Activated T-helper 1 cell treated with anti-CD3 and anti-CD28 coated beads, Interleukin-12 subunit alpha, Interleukin-12 subunit beta, Interleukin-2, Interleukin-4 antibody, amounts not matched to agents 30 ng/mL and 10 ng/mL and 1 ng/mL, durations not matched to agents 14 hours and 24 hours and 36 hours (primary cell): ENCODE results near the gene SYT17. TPM values are rescaled to one million over a fixed set of nuclear protein-coding genes. Genes with fewer than 3 reads are reported as not detected.

Experiments
- DNase-seq: peaks from one replicate; pipeline ENCODE4 v3.0.0; 2021; ENCODE audit warnings: low spot score
- H3K27ac Mint-ChIP-seq: one replicate; pipeline ENCODE4 v1.8.0; 2021; ENCODE audit warnings: mild to moderate bottlenecking, mixed read lengths
- H3K27me3 Mint-ChIP-seq: one replicate; pipeline ENCODE4 v1.8.0; 2022; ENCODE audit warnings: mild to moderate bottlenecking, moderate library complexity, mixed read lengths; ENCODE audit not compliant: insufficient read depth
- H3K36me3 Mint-ChIP-seq: one replicate; pipeline ENCODE4 v1.8.0; 2021; ENCODE audit warnings: low read depth, mixed read lengths
- H3K4me1 Mint-ChIP-seq: one replicate; pipeline ENCODE4 v1.8.0; 2021; ENCODE audit warnings: low read depth, mixed read lengths
- H3K4me3 Mint-ChIP-seq: one replicate; pipeline ENCODE4 v1.8.0; 2021; ENCODE audit warnings: mild to moderate bottlenecking, moderate library complexity, mixed read lengths
- H3K9me3 Mint-ChIP-seq: one replicate; pipeline ENCODE4 v1.8.0; 2021; ENCODE audit warnings: mixed read lengths
- intact Hi-C: fragments of 100-400 bp; cut with micrococcal nuclease; formaldehyde crosslinking; loops from one replicate; pipeline ENCODE4 v1.15.1; 2024
- total RNA-seq: library from RNA; stranded (reverse); gene quantifications from 2 replicates; pipeline ENCODE4 v1.2.3, GENCODE V29; 2022

SYT17 gene
- total RNA-seq, 1 donor from 2014 or later: 0.54 TPM

DNA sequence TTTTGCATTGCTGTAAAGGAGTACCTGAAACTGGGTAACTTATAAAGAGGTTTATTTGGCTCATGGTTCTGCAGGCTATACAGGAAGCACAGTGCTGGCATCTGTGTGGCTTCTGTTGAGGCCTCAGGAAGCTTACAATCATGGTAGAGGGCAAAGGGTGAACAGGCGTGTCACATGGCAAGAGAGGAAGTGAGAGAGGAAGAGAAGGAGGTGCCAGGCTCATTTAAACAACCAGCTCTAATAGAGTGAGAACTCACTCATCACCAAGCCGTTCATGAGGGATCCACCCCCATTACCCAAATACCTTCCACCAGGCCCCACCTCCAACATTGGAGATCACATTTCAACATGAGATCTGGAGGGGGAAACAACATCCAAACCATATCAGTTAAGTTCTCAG, 101.1 kb downstream of the SYT17 start:
- H3K9me3 Mint-ChIP-seq: peaks cover 18% of the 10 kb centered on the region
- intact Hi-C loops: no loop called here
- no peaks in the 10 kb centered on the region for H3K27me3 Mint-ChIP-seq

DNA sequence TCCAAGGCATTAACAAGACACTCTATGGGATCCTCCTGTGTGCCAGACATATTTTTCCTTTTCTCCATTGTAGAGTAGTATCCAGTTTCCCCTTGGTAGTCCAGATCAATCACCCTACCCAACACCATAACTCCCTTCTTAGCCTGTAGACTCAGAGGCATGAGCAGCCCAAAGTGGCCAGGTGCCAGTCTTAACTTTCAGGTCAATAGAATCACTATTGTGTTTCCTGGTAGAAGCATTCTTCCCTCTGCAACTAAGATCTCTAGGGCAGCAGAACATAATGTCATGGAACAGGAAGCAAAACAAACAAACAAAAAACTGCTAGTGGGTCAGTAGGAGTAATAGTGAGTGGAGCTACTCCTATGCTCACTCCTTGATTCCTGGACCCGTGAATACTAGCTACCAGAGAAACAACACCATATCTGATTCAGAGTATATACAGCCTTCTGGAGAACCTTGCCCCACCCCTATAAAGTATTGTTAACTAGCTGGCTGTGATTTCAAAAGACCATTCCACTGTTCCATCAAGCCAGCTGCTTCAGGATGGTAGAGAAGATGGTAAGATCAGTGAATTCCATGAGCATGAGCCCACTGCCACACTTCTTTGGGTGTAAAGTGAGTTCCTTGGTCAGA, 106.2 kb downstream of the SYT17 start:
- intact Hi-C loops: no loop called here
- no peak overlapping the region for H3K27ac Mint-ChIP-seq
- no peak for DNase-seq
- H3K36me3 Mint-ChIP-seq: no peaks in the 10 kb centered on the region
- H3K4me1 Mint-ChIP-seq: no peaks in the 10 kb centered on the region
- H3K4me3 Mint-ChIP-seq: no peak overlapping the region
- peaks cover 2% of the 10 kb centered on the region for H3K9me3 Mint-ChIP-seq
- no peaks in the 10 kb centered on the region for H3K27me3 Mint-ChIP-seq

More for the DNA sequence above, 101.1 kb downstream of the SYT17 start:
- Mint-ChIP-seq H3K4me1 (no peaks in the 10 kb centered on the region), H3K27ac (no peak overlapping the region), H3K4me3 (no peak overlapping the region), H3K36me3 (no peaks in the 10 kb centered on the region)
- no peak for DNase-seq

DNA sequence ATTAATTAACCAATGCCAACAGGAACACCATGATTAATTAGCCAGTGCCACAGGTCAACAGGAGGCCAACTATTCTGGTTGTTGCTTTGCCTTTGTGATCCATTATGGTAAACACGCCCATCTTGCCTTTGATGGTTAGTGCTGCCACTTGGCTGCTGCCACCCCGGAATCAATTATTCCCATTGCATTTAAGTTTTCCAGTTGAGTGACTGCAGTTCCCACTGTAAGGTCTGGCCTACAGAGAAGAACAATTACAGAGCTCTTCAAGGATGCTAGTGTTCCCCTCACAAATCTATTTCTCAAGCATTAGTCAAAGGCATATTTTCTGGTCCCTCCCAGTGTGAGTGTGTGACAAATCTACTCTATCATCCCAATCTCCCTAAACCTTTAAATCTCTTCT, 110.4 kb downstream of the SYT17 start:
- intact Hi-C loops: no loop called here
- no peaks in the 10 kb centered on the region for H3K36me3 Mint-ChIP-seq
- DNase-seq: no peak
- H3K4me3 Mint-ChIP-seq: no peak overlapping the region
- no peaks in the 10 kb centered on the region for H3K4me1 Mint-ChIP-seq
- H3K27ac Mint-ChIP-seq: no peak overlapping the region
- no peaks in the 10 kb centered on the region for H3K27me3 Mint-ChIP-seq
- no peaks in the 10 kb centered on the region for H3K9me3 Mint-ChIP-seq

DNA sequence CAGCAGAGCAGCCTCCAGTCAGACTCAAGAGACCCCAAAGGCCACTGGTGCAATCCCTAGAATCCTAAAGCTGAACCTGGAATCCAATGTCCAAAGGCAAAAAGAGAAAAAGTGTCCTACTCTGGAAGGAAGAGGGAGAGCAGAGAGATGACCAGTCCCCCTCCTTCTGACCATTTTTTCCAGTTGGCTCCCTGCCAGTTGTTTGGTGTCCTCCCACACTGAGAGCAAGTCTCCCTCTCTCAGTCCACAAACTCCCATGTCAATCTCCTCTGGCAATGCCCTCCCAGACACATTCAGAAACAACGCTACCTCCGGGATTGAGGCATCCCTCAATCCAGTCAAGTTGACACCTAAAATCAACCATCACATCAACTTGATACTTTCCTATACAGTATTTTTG, 113.2 kb downstream of the SYT17 start:
- no peak for DNase-seq
- no peaks in the 10 kb centered on the region for H3K4me1 Mint-ChIP-seq
- no peaks in the 10 kb centered on the region for H3K36me3 Mint-ChIP-seq
- no peaks in the 10 kb centered on the region for H3K27me3 Mint-ChIP-seq
- no peak overlapping the region for H3K4me3 Mint-ChIP-seq
- intact Hi-C loops: no loop called here
- no peaks in the 10 kb centered on the region for H3K9me3 Mint-ChIP-seq
- no peak overlapping the region for H3K27ac Mint-ChIP-seq

DNA sequence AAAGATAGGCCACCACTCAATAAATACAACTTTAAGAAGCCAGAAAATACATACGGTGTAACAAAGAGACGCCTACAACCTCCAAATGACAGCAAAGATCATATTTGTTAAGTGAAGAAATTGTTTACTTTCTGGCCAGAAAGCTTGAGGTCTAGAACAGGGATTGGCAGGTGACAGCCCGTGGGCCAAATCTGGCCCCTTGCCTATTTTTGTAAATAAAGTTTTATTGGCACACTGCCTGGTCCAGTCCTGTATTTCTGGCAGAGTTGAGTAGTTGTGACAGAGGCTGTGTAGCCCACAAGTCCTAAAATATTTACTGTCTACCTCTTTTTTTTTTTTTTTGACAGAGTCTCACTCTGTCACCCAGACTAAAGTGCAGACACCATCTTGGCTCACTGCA, 114.1 kb downstream of the SYT17 start:
- Mint-ChIP-seq H3K27ac (no peak overlapping the region), H3K4me1 (no peaks in the 10 kb centered on the region), H3K9me3 (no peaks in the 10 kb centered on the region), H3K4me3 (no peak overlapping the region), H3K36me3 (no peaks in the 10 kb centered on the region), H3K27me3 (no peaks in the 10 kb centered on the region)
- intact Hi-C loops: no loop called here
- no peak for DNase-seq

DNA sequence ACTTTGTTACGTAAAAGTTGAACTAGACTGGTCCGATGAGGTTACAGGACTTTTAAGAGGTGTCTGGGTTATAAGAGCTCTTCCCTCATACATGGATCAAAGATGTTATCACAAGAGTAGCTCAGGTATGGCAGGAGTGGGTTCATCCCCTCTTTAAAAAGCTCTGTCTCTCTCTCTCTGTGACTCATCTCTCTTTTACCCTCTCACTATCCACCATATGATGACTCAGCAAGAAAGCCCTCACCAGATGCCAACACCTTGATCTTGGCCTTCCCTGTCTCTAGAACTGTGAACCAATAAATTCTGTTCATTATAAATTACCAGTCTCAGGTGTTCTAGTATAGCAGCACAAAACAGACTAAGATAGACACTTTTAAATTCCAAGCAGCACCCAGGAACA, 115.6 kb downstream of the SYT17 start:
- no peaks in the 10 kb centered on the region for H3K36me3 Mint-ChIP-seq
- H3K4me3 Mint-ChIP-seq: no peak overlapping the region
- H3K9me3 Mint-ChIP-seq: no peaks in the 10 kb centered on the region
- no peak overlapping the region for H3K27ac Mint-ChIP-seq
- H3K4me1 Mint-ChIP-seq: no peaks in the 10 kb centered on the region
- peaks cover 4% of the 10 kb centered on the region for H3K27me3 Mint-ChIP-seq
- DNase-seq: no peak
- intact Hi-C loops: no loop called here

DNA sequence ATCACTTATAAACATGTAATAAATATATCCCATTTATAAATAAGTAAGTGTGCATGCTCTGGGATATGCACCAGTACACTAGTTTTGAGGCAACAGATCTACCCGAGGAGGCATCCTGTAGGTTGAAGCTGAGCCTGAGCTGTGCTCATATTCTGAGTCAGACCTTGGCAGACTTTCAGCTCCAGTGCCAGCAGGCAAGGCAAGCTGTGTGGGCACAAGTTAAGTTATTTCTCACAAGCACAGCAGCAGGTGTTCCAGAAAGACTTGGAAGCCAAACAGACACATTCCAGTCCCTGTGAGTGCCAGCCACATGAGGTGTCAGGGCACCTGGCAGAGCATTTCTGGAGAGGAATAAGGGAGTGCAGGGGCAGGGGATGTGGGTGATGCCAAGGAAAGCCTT, 116.2 kb downstream of the SYT17 start:
- Mint-ChIP-seq H3K27ac (no peak overlapping the region), H3K4me1 (no peaks in the 10 kb centered on the region), H3K36me3 (no peaks in the 10 kb centered on the region), H3K4me3 (no peak overlapping the region), H3K27me3 (peaks cover 4% of the 10 kb centered on the region), H3K9me3 (no peaks in the 10 kb centered on the region)
- intact Hi-C loops: no loop called here
- DNase-seq: no peak

DNA sequence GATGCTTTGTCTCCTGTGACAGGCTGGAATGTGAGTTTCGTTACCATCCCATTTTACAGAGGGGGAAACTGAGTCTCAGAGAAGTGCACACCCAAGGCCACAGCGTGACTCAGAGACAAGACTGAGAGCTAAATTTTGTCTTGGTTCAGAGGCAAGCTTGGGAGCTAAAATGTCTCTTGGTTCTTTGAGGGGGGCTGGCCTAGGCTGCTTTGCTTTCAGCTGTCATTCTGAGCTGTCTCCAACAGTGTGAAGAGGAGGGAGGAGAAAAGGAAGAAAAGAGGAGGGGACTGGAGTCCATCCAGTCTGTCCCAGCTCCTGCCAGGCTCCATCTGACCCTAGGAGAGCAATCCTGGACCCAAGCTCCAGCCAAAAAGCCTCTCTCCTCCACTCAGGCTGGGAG, 117.4 kb downstream of the SYT17 start, which contains the start of gene CLEC19A:
CLEC19A (plus strand) TSS at position 301 of the 400 bp plus-strand sequence. CDS start 121 bp downstream, outside the sequence.
- no peak within 1 kb of the TSS for H3K4me3 Mint-ChIP-seq
- intact Hi-C loops: no loop called here
- H3K4me1 Mint-ChIP-seq: no peaks in the 10 kb centered on the region
- no peak within 1 kb of the TSS for H3K27ac Mint-ChIP-seq
- no peaks in the 10 kb centered on the region for H3K9me3 Mint-ChIP-seq
- DNase-seq: no peak
- no peaks in the 10 kb centered on the region for H3K36me3 Mint-ChIP-seq
- peaks cover 4% of the 10 kb centered on the region for H3K27me3 Mint-ChIP-seq

DNA sequence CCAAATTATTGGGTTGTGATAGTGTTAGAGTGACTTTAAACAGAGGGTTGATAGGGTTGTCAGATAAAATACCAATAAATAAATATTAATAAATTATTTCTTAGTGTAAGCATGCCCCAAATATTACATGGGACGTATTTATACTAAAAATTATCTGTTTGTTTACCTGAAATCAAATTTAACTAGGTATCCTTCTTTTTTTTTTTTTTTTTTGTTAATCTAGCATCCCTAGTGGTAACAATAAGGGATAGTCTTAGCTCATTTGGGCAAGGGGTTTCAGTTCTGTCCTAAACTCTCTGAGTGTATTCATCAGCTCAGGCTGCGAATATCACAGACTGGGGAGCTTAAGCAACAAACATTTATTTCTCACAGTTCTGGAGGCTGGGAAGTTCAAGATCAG, 118.8 kb downstream of the SYT17 start:
- intact Hi-C loops: no loop called here
- Mint-ChIP-seq H3K4me1 (no peaks in the 10 kb centered on the region), H3K27ac (no peak overlapping the region), H3K9me3 (no peaks in the 10 kb centered on the region), H3K4me3 (no peak overlapping the region), H3K36me3 (no peaks in the 10 kb centered on the region), H3K27me3 (peaks cover 4% of the 10 kb centered on the region)
- no peak for DNase-seq

DNA sequence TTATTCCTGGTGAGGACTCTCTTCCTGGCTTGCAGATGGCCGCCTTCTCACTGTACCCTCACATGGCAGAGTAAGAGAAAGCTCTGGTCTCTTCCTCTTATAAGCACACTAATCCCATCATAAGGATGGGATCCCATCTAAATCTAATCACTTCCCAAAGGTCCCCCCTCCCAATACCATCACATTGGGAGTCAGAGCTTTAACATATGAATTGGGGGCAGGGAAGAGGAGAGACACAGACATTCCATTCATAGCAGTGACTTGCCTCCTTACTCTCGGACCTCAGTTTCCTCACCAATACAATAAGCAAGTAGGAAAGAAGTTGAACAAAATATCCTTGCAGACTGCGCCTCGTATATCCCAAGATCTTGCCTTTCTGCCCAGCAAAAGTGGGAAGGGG, 119.2 kb downstream of the SYT17 start:
- Mint-ChIP-seq H3K27ac (no peak overlapping the region), H3K4me3 (no peak overlapping the region), H3K36me3 (no peaks in the 10 kb centered on the region), H3K4me1 (no peaks in the 10 kb centered on the region), H3K27me3 (peaks cover 4% of the 10 kb centered on the region), H3K9me3 (no peaks in the 10 kb centered on the region)
- intact Hi-C loops: no loop called here
- no peak for DNase-seq

DNA sequence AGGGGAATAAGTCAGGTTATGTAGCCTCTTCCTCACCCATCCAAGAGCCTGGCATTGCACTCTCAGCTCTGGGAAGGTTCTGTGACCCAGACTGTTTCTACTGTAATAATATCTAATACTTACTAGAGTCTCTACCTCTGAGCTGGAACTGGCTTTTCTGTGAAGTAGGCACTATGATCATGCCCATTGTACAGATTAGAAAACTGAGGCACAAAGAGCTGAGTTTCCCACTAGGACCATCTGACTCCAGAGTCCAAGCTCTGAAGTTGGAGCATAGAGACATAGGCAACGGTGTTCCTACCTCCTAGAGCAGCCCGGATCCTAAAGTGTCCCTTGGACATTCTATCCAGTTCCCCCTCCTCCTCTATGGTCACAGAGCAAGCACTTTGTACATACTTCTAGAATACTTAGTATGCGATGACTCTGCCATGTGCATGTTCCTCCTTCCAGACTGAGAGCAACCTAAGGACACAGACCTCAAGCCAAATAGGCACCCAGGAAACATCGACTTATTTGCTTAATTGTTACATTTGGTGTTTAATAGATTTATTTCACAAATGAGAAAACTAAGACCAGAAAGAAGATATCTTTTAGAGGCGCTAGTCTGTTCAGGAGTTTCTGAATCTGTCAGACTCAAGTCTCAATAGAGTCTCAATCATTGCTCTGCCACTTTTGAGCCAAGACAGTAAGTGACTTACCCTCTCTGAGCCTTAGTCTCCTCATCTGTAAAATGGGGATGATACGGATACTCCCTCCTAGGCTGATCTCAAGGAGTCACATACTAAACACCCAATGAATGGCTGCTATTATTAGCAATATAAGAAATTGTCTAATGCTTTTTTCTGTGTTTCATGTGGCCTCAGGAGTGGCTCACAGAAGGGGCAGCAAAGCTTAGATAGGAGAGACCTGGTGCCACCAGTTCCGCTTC, 121.1 kb downstream of the SYT17 start:
- intact Hi-C loops: no loop called here

DNA sequence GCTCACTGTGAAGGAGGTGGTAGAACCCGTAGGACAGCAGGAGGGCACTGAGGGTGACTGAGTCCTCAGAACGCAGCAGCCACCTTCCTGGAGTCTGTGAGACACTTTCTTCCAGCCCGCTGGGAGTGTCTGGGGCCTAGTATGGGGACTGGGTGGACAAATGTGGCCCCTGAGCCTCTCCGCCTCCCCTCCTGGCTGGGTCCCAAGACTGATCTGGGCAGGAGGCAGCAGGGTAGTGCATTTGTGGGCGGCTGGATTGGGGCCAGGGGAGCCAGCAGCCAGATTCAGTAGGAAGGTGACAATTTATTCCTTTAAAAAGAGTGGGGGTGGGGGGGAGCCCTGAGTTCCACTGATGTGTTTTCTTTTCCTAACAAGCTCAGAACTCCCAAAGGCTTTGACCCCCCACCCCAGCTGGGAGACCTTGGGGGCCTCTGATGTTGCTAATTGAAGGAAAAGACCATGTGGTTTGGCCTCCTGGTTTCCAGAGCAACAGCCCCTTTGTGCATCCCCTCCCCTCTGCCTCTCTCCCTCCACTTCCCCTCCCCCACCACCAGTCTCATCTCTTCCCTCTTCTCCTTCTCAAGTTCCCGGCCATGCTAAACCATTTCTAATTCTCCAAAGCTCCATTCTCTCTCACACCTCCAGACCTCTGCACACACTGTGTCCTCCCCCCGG, 121.9 kb downstream of the SYT17 start:
- intact Hi-C loops: loop anchor here (5.0 kb wide), 1 partner anchor 363 kb away; the partner anchor contains the start of gene SMG1
- H3K9me3 Mint-ChIP-seq: peaks cover 5% of the 10 kb centered on the region
- DNase-seq: no peak
- H3K36me3 Mint-ChIP-seq: peaks cover 5% of the 10 kb centered on the region
- H3K4me1 Mint-ChIP-seq: peaks cover 11% of the 10 kb centered on the region
- peaks cover 4% of the 10 kb centered on the region for H3K27me3 Mint-ChIP-seq
- H3K27ac Mint-ChIP-seq: no peak overlapping the region
- no peak overlapping the region for H3K4me3 Mint-ChIP-seq

More for the DNA sequence above, 121.1 kb downstream of the SYT17 start:
- DNase-seq: no peak
- H3K4me3 Mint-ChIP-seq: no peak overlapping the region
- no peaks in the 10 kb centered on the region for H3K9me3 Mint-ChIP-seq
- no peaks in the 10 kb centered on the region for H3K36me3 Mint-ChIP-seq
- peaks cover 3% of the 10 kb centered on the region for H3K4me1 Mint-ChIP-seq
- H3K27me3 Mint-ChIP-seq: peaks cover 4% of the 10 kb centered on the region
- no peak overlapping the region for H3K27ac Mint-ChIP-seq

DNA sequence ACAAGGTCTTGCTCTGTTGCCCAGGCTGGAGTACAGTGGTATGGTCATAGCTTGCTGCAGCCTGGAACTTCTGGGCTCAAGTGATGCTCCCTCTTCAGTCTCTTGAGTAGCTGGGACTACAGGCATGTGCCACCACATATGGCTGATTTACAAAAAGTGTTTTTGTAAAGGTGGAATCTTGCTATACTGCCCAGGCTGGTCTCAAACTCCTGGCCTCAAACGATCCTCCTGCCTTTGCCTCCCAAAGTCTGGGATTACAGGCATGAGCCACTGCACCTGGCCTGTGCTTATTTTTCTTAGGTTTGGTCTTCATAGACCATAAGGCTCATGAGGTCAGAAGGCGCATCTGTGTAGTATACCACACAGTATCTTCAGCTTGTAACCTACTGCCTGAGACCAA, 122.8 kb downstream of the SYT17 start:
- peaks cover 5% of the 10 kb centered on the region for H3K36me3 Mint-ChIP-seq
- H3K4me1 Mint-ChIP-seq: peaks cover 16% of the 10 kb centered on the region
- H3K27ac Mint-ChIP-seq: no peak overlapping the region
- H3K4me3 Mint-ChIP-seq: no peak overlapping the region
- H3K9me3 Mint-ChIP-seq: peaks cover 5% of the 10 kb centered on the region
- no peak for DNase-seq
- intact Hi-C loops: loop anchor here (5.0 kb wide), 1 partner anchor 364 kb away; the partner anchor contains the start of gene SMG1
- peaks cover 4% of the 10 kb centered on the region for H3K27me3 Mint-ChIP-seq
